H1 (cell line): Measurements from ENCODE around the gene CCSAP. TPM values are rescaled to one million over a fixed set of nuclear protein-coding genes. Genes with fewer than 3 reads are reported as not detected.

ENCODE experiments used
- CBX5 ChIP-seq: fragments of 300-800, 300-1000 bp; sonication (generic); IDR thresholded peaks from 2 replicates; pipeline ENCODE4 v1.7.1; 2016; ENCODE audit warnings: antibody characterized with exemption, low read length, low read depth
- CBX8 ChIP-seq: fragments of 300-800, 300-1000 bp; sonication (generic); IDR thresholded peaks from 2 replicates; pipeline ENCODE4 v1.7.1; 2016; ENCODE audit warnings: low read depth, low read length, borderline replicate concordance
- CHD7 ChIP-seq: fragments of 300-600 bp; sonication (generic); IDR thresholded peaks from 2 replicates; pipeline ENCODE4 v1.7.1; 2012; ENCODE audit warnings: low read length, moderate library complexity, mild to moderate bottlenecking, inconsistent platforms; ENCODE audit not compliant: insufficient replicate concordance
- CTBP2 ChIP-seq: IDR thresholded peaks from 2 replicates; pipeline ENCODE4 v1.7.0; 2011; ENCODE audit warnings: borderline replicate concordance, mild to moderate bottlenecking, moderate library complexity, mixed read lengths, low read length; ENCODE audit not compliant: insufficient read depth, insufficient read length
- JUN ChIP-seq: IDR thresholded peaks from 2 replicates; pipeline ENCODE4 v1.6.1; 2011; ENCODE audit warnings: low read depth, mild to moderate bottlenecking, improper control_type of control experiment, low read length
- SP2 ChIP-seq: IDR thresholded peaks from 2 replicates; pipeline ENCODE4 v1.6.1; 2012; ENCODE audit warnings: mild to moderate bottlenecking, low read length, inconsistent platforms
- SP4 ChIP-seq: IDR thresholded peaks from 2 replicates; pipeline ENCODE4 v1.6.1; 2012; ENCODE audit warnings: low read length, inconsistent platforms
- polyA plus RNA-seq, 7 experiments: library from polyadenylated mRNA; depleted of rRNA in 3 of 7; stranded (reverse) in 5 of 7; unstranded in 2 of 7; fragments of >200 nt in 5 of 7; fragments of 200-250 nt in 2 of 7; gene quantifications; 1 replicate in 5 of 7; 2 replicates in 1 of 7; 4 replicates in 1 of 7; pipeline versions ENCODE4 v1.2.1 to v1.2.3, GENCODE V29; 2011 to 2013; ENCODE audit warnings: missing spikeins in 2 of 7, mixed read lengths in 2 of 7
- total RNA-seq: library from RNA; stranded (reverse); fragmentation: NEBNext Ultra II Directional; extraction: Animal tissue kit (Norgen Biotek cat#: 25700); gene quantifications from 2 replicates; pipeline ENCODE4 v1.2.1, GENCODE V29; 2021
- TF ChIP-seq, protein P1 (sequence below): IDR thresholded peaks from 2 replicates; pipeline ENCODE4 v1.6.1; 2012; ENCODE audit warnings: inconsistent platforms
- TF ChIP-seq, protein P2 (sequence below), 3 experiments: IDR thresholded peaks; 1 replicate in 2 of 3; 2 replicates in 1 of 3; pipeline versions ENCODE4 v1.5.1 to v1.6.1; 2011; ENCODE audit warnings: low read length in 3 of 3, mild to moderate bottlenecking in 3 of 3, inconsistent platforms in 2 of 3, low read depth in 1 of 3, moderate library complexity in 1 of 3; ENCODE audit not compliant: insufficient read depth in 1 of 3; ENCODE audit errors: control extremely low read depth in 1 of 3

The CCSAP gene
- total and polyA plus RNA-seq, 2 of the 8 experiments (the other 6 are each of a cell fraction or from before 2014, with no cell fraction given): 3.5 to 17.2 TPM

DNA sequence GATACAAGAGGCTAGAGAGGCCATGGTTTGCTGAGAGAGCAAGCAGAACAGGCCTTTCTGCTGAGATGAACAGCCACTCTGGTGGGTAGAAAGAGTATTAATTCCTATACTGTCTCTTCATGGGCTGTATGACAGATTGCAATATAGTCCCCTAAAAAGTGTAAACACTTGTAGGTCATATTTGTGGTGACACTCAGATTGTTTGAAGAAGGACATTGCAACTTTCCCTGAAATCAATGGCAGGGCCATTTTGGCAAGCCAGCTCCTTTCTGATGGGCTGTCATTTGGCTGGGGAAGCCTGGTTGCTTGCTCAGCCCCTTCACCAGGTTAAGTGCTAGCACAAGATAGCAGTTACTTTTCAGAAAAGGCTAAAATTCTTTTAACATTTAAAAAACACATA lies 44.4 kb downstream of the CCSAP start (continued):
- TF ChIP-seq CHD7 (no peak), SP2 (no peak), JUN (no peak), SP4 (no peak), CBX5 (no peak), CTBP2 (no peak), CBX8 (no peak)
- TF ChIP-seq, protein P1, sequence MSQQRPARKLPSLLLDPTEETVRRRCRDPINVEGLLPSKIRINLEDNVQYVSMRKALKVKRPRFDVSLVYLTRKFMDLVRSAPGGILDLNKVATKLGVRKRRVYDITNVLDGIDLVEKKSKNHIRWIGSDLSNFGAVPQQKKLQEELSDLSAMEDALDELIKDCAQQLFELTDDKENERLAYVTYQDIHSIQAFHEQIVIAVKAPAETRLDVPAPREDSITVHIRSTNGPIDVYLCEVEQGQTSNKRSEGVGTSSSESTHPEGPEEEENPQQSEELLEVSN: no peak
- TF ChIP-seq, protein P2, sequence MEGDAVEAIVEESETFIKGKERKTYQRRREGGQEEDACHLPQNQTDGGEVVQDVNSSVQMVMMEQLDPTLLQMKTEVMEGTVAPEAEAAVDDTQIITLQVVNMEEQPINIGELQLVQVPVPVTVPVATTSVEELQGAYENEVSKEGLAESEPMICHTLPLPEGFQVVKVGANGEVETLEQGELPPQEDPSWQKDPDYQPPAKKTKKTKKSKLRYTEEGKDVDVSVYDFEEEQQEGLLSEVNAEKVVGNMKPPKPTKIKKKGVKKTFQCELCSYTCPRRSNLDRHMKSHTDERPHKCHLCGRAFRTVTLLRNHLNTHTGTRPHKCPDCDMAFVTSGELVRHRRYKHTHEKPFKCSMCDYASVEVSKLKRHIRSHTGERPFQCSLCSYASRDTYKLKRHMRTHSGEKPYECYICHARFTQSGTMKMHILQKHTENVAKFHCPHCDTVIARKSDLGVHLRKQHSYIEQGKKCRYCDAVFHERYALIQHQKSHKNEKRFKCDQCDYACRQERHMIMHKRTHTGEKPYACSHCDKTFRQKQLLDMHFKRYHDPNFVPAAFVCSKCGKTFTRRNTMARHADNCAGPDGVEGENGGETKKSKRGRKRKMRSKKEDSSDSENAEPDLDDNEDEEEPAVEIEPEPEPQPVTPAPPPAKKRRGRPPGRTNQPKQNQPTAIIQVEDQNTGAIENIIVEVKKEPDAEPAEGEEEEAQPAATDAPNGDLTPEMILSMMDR (IDR thresholded peaks at IDR 0.05; ENCODE audit: control extremely low read depth in 1 of 3, insufficient read depth in 1 of 3, low read depth in 1 of 3, low read length in 3 of 3): no peak
